Measurements from ENCODE around the gene TF.

DNA sequence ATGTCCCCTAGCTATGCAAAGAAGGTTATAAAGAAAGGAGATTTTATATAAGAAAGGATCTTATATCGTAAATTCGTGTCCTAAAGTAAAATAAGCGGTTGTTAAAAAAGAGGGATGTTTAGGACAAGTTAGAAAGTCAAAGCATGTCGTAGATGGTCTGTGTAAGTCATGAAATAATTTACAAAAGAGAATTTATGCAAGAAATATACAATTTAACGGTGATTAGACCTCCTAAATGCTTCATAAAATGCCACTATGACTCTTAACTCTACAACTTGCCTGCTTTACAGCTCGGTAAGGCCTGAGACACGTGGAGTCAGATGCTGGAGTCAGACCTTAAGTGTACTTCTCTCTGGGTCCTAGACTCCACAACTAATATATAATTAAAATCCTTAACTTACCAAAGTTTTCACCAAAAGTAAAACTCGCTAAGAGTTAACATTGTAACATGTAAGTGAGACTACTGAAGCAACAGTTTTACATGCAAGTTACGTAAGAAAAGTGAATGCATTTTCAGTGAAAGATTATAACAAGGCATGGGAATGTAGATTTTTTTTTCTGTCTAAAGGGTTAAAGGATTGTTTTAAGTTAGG, 46.1 kb downstream of the TF start:
- TF ChIP-seq, protein P1, sequence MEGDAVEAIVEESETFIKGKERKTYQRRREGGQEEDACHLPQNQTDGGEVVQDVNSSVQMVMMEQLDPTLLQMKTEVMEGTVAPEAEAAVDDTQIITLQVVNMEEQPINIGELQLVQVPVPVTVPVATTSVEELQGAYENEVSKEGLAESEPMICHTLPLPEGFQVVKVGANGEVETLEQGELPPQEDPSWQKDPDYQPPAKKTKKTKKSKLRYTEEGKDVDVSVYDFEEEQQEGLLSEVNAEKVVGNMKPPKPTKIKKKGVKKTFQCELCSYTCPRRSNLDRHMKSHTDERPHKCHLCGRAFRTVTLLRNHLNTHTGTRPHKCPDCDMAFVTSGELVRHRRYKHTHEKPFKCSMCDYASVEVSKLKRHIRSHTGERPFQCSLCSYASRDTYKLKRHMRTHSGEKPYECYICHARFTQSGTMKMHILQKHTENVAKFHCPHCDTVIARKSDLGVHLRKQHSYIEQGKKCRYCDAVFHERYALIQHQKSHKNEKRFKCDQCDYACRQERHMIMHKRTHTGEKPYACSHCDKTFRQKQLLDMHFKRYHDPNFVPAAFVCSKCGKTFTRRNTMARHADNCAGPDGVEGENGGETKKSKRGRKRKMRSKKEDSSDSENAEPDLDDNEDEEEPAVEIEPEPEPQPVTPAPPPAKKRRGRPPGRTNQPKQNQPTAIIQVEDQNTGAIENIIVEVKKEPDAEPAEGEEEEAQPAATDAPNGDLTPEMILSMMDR (optimal IDR thresholded peaks at IDR 0.05 in 1 of 3, IDR thresholded peaks at IDR 0.05 in 1 of 3, conservative IDR thresholded peaks at IDR 0.05 in 1 of 3; ENCODE audit: extremely low read depth in 1 of 3, insufficient read depth in 2 of 3, low read length in 3 of 3): no peak
- TF ChIP-seq EZH2 (IDR thresholded peaks at IDR 0.05; ENCODE audit: low read length): no peak
